ENCODE data around the gene PDE3A.
"Not testable (repeated sequence)": the region's sequence is repeated elsewhere in the genome, so short reads cannot be mapped to it uniquely, and the experiment has no call there.

PDE3A gene

DNA sequence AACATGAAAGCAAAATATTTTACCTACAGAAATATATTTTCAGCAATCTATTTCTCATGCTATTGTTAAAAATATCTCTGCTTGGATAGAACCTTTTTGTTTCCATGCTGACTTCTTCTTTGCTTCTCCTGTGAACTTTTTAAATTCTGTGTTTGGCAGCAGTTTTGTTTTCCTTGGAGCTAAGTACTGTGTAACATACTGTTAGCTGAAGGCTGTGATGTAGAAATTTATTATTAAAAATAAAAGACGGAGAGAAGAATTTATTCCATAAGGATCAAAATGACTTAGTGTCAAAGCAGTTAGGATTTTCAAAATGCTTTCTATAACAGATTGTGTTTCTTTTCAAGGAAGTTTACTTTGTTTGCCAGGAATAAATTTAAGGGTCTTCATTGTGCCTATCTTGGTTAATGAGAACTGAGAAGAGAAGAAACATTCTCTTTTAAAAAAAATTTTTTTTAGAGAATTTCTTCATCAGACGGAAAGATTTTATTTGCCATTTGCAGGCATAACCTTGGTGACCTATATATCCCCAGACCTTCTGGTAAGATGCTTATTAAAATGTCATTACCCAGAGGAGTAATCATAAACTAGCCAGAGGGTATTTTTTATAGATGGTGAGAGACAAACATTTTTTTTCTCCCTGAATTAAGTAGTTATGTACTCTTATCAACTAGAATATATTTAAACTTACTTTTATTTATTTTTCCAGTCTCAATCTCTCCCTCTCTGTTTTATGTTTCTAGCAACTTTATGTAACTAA is 179.7 kb downstream of the PDE3A start:
- in situ Hi-C loops (cut with MboI; ENCODE audit: low sequenced_read_pairs, unreplicated experiment) = no loop called here
- DNase-seq (ENCODE audit: low spot score) = no peak
- TF ChIP-seq, protein P1, sequence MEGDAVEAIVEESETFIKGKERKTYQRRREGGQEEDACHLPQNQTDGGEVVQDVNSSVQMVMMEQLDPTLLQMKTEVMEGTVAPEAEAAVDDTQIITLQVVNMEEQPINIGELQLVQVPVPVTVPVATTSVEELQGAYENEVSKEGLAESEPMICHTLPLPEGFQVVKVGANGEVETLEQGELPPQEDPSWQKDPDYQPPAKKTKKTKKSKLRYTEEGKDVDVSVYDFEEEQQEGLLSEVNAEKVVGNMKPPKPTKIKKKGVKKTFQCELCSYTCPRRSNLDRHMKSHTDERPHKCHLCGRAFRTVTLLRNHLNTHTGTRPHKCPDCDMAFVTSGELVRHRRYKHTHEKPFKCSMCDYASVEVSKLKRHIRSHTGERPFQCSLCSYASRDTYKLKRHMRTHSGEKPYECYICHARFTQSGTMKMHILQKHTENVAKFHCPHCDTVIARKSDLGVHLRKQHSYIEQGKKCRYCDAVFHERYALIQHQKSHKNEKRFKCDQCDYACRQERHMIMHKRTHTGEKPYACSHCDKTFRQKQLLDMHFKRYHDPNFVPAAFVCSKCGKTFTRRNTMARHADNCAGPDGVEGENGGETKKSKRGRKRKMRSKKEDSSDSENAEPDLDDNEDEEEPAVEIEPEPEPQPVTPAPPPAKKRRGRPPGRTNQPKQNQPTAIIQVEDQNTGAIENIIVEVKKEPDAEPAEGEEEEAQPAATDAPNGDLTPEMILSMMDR (IDR thresholded peaks at IDR 0.05; ENCODE audit: borderline replicate concordance, control extremely low read depth, extremely low read depth, insufficient read depth, missing control alignments) = no peak

DNA sequence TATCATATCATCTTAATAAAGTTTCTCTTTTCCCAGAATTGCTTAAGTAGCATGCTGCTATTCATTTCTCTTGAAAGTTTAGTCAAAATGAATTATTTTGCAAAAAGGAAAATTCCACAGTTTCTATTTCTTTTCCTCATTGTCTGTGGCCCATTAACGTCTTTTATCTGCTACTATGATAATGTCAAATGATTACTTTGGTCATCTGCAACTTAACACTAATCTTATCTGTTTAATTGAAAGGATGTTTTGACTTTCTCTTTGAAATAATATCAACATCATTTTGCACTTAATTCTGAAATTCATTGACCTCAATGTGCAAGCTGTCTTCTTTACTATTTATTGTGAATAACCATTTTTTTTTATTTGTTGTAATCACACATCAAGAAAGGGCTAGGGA is 180.3 kb downstream of the PDE3A start:
- TF ChIP-seq, protein P1 (IDR thresholded peaks at IDR 0.05; ENCODE audit: borderline replicate concordance, control extremely low read depth, extremely low read depth, insufficient read depth, missing control alignments) = no peak
- no peak for DNase-seq (ENCODE audit: low spot score)
- in situ Hi-C loops (cut with MboI; ENCODE audit: low sequenced_read_pairs, unreplicated experiment) = no loop called here

DNA sequence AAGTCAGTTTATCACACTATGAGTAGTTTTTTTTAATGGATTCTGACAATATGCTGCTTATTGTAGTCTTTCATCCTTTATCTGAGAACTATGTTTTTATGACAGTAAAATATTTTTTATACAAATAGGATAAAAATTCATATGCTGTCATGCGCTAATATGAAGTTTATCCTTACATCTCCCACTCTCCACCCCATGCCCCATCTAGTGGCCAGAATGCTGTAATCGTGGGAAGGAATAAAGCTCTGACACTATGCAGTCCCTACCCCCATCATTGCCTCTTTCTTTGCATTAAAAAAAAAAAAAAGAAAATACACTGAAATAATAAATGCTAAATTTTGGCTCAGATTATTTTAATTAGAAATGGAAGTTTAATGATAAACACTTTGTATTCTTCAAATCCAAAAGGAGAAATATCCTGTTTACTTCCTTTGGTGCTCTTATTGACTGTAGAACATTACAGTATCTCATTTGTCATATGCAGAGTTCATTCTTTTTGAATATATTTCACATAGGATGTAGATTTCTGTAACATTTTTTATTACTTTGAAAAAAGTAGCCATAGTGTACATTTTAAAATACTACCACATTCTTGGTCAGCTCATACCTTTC is 180.9 kb downstream of the PDE3A start:
- DNase-seq (ENCODE audit: low spot score) = no peak
- TF ChIP-seq, protein P1 (IDR thresholded peaks at IDR 0.05; ENCODE audit: borderline replicate concordance, control extremely low read depth, extremely low read depth, insufficient read depth, missing control alignments) = no peak
- in situ Hi-C loops (cut with MboI; ENCODE audit: low sequenced_read_pairs, unreplicated experiment) = no loop called here

DNA sequence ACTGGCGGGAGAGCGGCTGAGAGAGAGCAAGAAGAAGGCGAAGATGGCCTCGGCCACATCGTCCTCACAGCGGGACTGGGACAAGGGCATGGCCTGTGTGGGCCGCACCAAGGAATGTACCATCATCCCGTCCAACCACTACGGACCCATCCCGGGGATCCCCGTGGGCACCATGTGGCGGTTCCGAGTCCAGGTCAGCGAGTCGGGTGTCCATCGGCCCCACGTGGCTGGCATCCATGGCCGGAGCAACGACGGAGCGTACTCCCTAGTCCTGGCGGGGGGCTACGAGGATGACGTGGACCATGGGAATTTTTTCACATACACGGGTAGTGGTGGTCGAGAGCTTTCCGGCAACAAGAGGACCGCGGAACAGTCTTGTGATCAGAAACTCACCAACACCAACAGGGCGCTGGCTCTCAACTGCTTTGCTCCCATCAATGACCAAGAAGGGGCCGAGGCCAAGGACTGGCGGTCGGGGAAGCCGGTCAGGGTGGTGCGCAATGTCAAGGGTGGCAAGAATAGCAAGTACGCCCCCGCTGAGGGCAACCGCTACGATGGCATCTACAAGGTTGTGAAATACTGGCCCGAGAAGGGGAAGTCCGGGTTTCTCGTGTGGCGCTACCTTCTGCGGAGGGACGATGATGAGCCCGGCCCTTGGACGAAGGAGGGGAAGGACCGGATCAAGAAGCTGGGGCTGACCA is 183.6 kb downstream of the PDE3A start:
- DNase-seq (ENCODE audit: low spot score); in situ Hi-C loops (cut with MboI; ENCODE audit: low sequenced_read_pairs, unreplicated experiment): not testable (repeated sequence)

DNA sequence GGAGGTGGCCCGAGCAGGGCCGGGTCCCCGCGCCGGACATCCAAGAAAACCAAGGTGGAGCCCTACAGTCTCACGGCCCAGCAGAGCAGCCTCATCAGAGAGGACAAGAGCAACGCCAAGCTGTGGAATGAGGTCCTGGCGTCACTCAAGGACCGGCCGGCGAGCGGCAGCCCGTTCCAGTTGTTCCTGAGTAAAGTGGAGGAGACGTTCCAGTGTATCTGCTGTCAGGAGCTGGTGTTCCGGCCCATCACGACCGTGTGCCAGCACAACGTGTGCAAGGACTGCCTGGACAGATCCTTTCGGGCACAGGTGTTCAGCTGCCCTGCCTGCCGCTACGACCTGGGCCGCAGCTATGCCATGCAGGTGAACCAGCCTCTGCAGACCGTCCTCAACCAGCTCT is 184.2 kb downstream of the PDE3A start:
- in situ Hi-C loops (cut with MboI; ENCODE audit: low sequenced_read_pairs, unreplicated experiment); DNase-seq (ENCODE audit: low spot score): not testable (repeated sequence)

DNA sequence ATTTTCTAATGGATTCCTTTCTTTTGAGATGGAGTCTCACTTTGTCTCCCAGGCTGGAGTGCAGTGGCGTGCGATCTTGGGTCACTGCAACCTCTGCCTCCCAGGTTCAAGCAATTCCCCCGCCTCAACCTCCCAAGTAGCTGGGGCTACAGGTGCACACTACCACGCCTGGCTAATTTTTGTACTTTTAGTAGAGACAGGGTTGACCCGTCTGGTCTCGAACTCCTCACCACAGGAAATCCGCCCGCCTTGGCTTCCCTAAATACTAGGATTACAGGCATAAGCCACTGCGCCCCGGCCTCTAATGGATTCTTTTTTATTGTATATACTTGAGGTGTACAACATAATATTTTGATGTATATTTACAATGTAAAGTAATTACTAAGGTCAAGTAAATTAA is 186.7 kb downstream of the PDE3A start:
- TF ChIP-seq, protein P1 (IDR thresholded peaks at IDR 0.05; ENCODE audit: borderline replicate concordance, control extremely low read depth, extremely low read depth, insufficient read depth, missing control alignments) = no peak
- no peak for DNase-seq (ENCODE audit: low spot score)
- in situ Hi-C loops (cut with MboI; ENCODE audit: low sequenced_read_pairs, unreplicated experiment) = no loop called here

DNA sequence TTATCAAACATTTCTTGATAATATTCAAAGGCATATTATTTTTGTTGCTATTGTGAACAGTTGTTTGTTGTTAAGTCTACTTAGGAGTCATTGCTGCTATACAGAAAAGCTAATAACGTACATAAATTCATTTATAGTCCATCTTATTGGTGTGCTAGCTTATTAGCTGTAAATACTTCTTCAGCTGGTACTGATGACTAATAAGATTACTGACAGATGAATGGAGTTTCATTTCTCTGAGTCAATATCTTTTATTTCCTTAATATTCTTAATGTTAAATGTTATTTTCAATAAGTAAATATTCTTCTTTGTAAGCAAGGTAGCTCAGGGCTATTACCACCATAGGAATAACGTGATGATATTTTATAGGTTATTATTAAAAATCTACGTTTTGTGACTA is 187.4 kb downstream of the PDE3A start:
- DNase-seq (ENCODE audit: low spot score) = no peak
- in situ Hi-C loops (cut with MboI; ENCODE audit: low sequenced_read_pairs, unreplicated experiment) = no loop called here
- TF ChIP-seq, protein P1 (IDR thresholded peaks at IDR 0.05; ENCODE audit: borderline replicate concordance, control extremely low read depth, extremely low read depth, insufficient read depth, missing control alignments) = no peak

All from GM13976 (cell line).